GM12878 (cell line): ENCODE measurements around the gene CARD19. TPM values are rescaled to one million over a fixed set of nuclear protein-coding genes. Genes with fewer than 3 reads are reported as not detected.

Experiments
- NKRF ChIP-seq: fragments of 450-650 bp; conservative IDR thresholded peaks from 2 replicates; pipeline ENCODE4 v1.6.1; 2017; ENCODE audit warnings: mild to moderate bottlenecking, moderate library complexity
- ZNF384 ChIP-seq: IDR thresholded peaks from 2 replicates; pipeline ENCODE4 v1.6.1; 2012; ENCODE audit warnings: low read depth, mild to moderate bottlenecking, low read length, improper control_type of control experiment, borderline replicate concordance
- ZNF687 ChIP-seq: fragments of 450-650 bp; IDR thresholded peaks from 2 replicates; pipeline ENCODE4 v1.6.1; 2017; ENCODE audit warnings: mild to moderate bottlenecking, moderate library complexity
- polyA plus RNA-seq, 11 experiments: library from polyadenylated mRNA; depleted of rRNA in 4 of 11; unstranded in 6 of 11; stranded (reverse) in 5 of 11; fragments of >200 nt; fragmentation: Nextera tagmentation in 4 of 11; fragmentation: Illumina TruSeq in 1 of 11; extraction: Ambion mirVana in 4 of 11; extraction: Trizol in 1 of 11; gene quantifications; 1 replicate in 1 of 11; 2 replicates in 10 of 11; pipeline versions ENCODE4 v1.2.1 to v1.2.3, GENCODE V29; 2011 to 2016; ENCODE audit warnings: inconsistent platforms in 2 of 11, missing spikeins in 2 of 11, low read depth in 1 of 11
- total RNA-seq, 4 experiments: library from RNA; depleted of rRNA in 3 of 4; stranded (reverse); fragments of >200 nt in 3 of 4; fragmentation: Illumina TruSeq in 1 of 4; extraction: Trizol in 1 of 4; gene quantifications; 2 replicates each; pipeline versions ENCODE4 v1.2.1 to v1.2.3, GENCODE V29; 2013 to 2021

CARD19 gene
- total and polyA plus RNA-seq, 10 of the 15 experiments (the other 5 are each of a cell fraction or from before 2014, with no cell fraction given) = 0.61 to 41.6 (median 19.9) TPM

GRCh38 chr9:93119953-93120845, 24.2 kb downstream of the CARD19 start (continued):
- TF ChIP-seq ZNF384 (no peak), ZNF687 (peak; percentile 50; the same call in 1 of the 2 replicates), NKRF (no peak)
